Stomach smooth muscle (tissue), 2 donors: ENCODE results near the gene TMA16.

ENCODE experiments used
- H3K27ac ChIP-seq: one replicate; pipeline ENCODE4 v1.7.0; 2013; ENCODE audit warnings: mild to moderate bottlenecking, low read length, inconsistent platforms
- H3K27me3 ChIP-seq, 2 donors: one replicate each; pipeline ENCODE4 v1.7.0; 2013; ENCODE audit warnings: low read length in 2 of 2; ENCODE audit not compliant: insufficient read depth in 2 of 2, control insufficient read depth in 1 of 2
- H3K36me3 ChIP-seq, 2 donors: one replicate each; pipeline ENCODE4 v1.7.0; 2013; ENCODE audit warnings: low read length in 2 of 2; ENCODE audit not compliant: control insufficient read depth in 2 of 2, insufficient read depth in 2 of 2
- H3K4me1 ChIP-seq: one replicate; pipeline ENCODE4 v1.7.0; 2013; ENCODE audit warnings: low read length; ENCODE audit not compliant: control insufficient read depth, insufficient read depth
- H3K4me3 ChIP-seq, 2 donors: one replicate each; pipeline ENCODE4 v1.7.0; 2013; ENCODE audit warnings: low read length in 2 of 2
- H3K9ac ChIP-seq, 2 donors: one replicate each; pipeline ENCODE4 v1.7.0; 2013; ENCODE audit warnings: low read length in 2 of 2, mild to moderate bottlenecking in 1 of 2
- H3K9me3 ChIP-seq, 2 donors: one replicate each; pipeline ENCODE4 v1.7.0; 2013; ENCODE audit warnings: low read length in 2 of 2; ENCODE audit not compliant: control insufficient read depth in 2 of 2
- donor health status: healthy.
- donor health status: Pancreatic carcinoma.

The TMA16 gene

GRCh38 chr4:163476761-163477438, 17.6 kb upstream of the TMA16 start:
- Histone ChIP-seq H3K9me3 (no peaks in the 10 kb centered on the region), H3K27me3 (no peaks in the 10 kb centered on the region), H3K4me1 (no peaks in the 10 kb centered on the region), H3K36me3 (no peaks in the 10 kb centered on the region), H3K27ac (no peak overlapping the region), H3K4me3 (no peak overlapping the region), H3K9ac (no peak overlapping the region)

GRCh38 chr4:163482190-163482589, 12.3 kb upstream of the TMA16 start:
- Histone ChIP-seq H3K27ac (no peak overlapping the region), H3K4me3 (no peak overlapping the region), H3K27me3 (no peaks in the 10 kb centered on the region), H3K9me3 (no peaks in the 10 kb centered on the region), H3K9ac (no peak overlapping the region), H3K36me3 (no peaks in the 10 kb centered on the region), H3K4me1 (no peaks in the 10 kb centered on the region)

GRCh38 chr4:163484906-163485305, 9.6 kb upstream of the TMA16 start:
- H3K27ac ChIP-seq, result no peak overlapping the region
- no peaks in the 10 kb centered on the region for H3K9me3 ChIP-seq
- H3K9ac ChIP-seq, result no peak overlapping the region
- no peaks in the 10 kb centered on the region for H3K36me3 ChIP-seq
- H3K27me3 ChIP-seq, result no peaks in the 10 kb centered on the region
- H3K4me1 ChIP-seq, result no peaks in the 10 kb centered on the region
- no peak overlapping the region for H3K4me3 ChIP-seq

GRCh38 chr4:163485589-163485988, 8.9 kb upstream of the TMA16 start:
- Histone ChIP-seq H3K27ac (no peak overlapping the region), H3K4me3 (no peak overlapping the region), H3K4me1 (no peaks in the 10 kb centered on the region), H3K36me3 (no peaks in the 10 kb centered on the region), H3K9me3 (no peaks in the 10 kb centered on the region), H3K27me3 (no peaks in the 10 kb centered on the region), H3K9ac (no peak overlapping the region)

- no peaks in the 10 kb centered on the region for H3K9me3 ChIP-seq
- no peak overlapping the region for H3K9ac ChIP-seq
- no peaks in the 10 kb centered on the region for H3K27me3 ChIP-seq
- no peak overlapping the region for H3K27ac ChIP-seq
- no peaks in the 10 kb centered on the region for H3K4me1 ChIP-seq
- no peak overlapping the region for H3K4me3 ChIP-seq
- H3K36me3 ChIP-seq, result no peaks in the 10 kb centered on the region
Observed at GRCh38 chr4:163486321-163486720, 8.2 kb upstream of the TMA16 start.

- no peak overlapping the region for H3K4me3 ChIP-seq
- no peaks in the 10 kb centered on the region for H3K4me1 ChIP-seq
- H3K9me3 ChIP-seq, result no peaks in the 10 kb centered on the region
- no peak overlapping the region for H3K9ac ChIP-seq
- H3K27me3 ChIP-seq, result no peaks in the 10 kb centered on the region
- H3K36me3 ChIP-seq, result no peaks in the 10 kb centered on the region
- no peak overlapping the region for H3K27ac ChIP-seq
Observed at GRCh38 chr4:163489929-163490328, 4.6 kb upstream of the TMA16 start.

GRCh38 chr4:163492951-163493504, 1.5 kb upstream of the TMA16 start:
- no peak overlapping the region for H3K27ac ChIP-seq
- no peaks in the 10 kb centered on the region for H3K36me3 ChIP-seq
- no peaks in the 10 kb centered on the region for H3K9me3 ChIP-seq
- H3K9ac ChIP-seq, result no peak overlapping the region
- no peak overlapping the region for H3K4me3 ChIP-seq
- H3K27me3 ChIP-seq, result no peaks in the 10 kb centered on the region
- no peaks in the 10 kb centered on the region for H3K4me1 ChIP-seq

GRCh38 chr4:163493643-163494359, 689 bp upstream of the TMA16 start:
- no peaks in the 10 kb centered on the region for H3K36me3 ChIP-seq
- H3K27ac ChIP-seq, result peak overlapping the region; percentile 62
- H3K4me3 ChIP-seq, result peak overlapping the region; percentile 93 to 94
- H3K4me1 ChIP-seq, result no peaks in the 10 kb centered on the region
- no peaks in the 10 kb centered on the region for H3K27me3 ChIP-seq
- no peaks in the 10 kb centered on the region for H3K9me3 ChIP-seq
- peak overlapping the region; percentile 86 to 87 for H3K9ac ChIP-seq

GRCh38 chr4:163495900-163496299, 1.4 kb downstream of the TMA16 start:
- H3K4me1 ChIP-seq, result no peaks in the 10 kb centered on the region
- no peaks in the 10 kb centered on the region for H3K9me3 ChIP-seq
- no peak overlapping the region for H3K9ac ChIP-seq
- H3K27ac ChIP-seq, result no peak overlapping the region
- H3K27me3 ChIP-seq, result no peaks in the 10 kb centered on the region
- no peaks in the 10 kb centered on the region for H3K36me3 ChIP-seq
- peak overlapping the region; percentile 12 to 40 for H3K4me3 ChIP-seq

- no peak overlapping the region for H3K27ac ChIP-seq
- H3K9me3 ChIP-seq, result no peaks in the 10 kb centered on the region
- no peaks in the 10 kb centered on the region for H3K27me3 ChIP-seq
- H3K4me1 ChIP-seq, result no peaks in the 10 kb centered on the region
- H3K4me3 ChIP-seq, result no peak overlapping the region
- no peak overlapping the region for H3K9ac ChIP-seq
- H3K36me3 ChIP-seq, result no peaks in the 10 kb centered on the region
Observed at GRCh38 chr4:163500586-163500985, 6.1 kb downstream of the TMA16 start.

- H3K9me3 ChIP-seq, result no peaks in the 10 kb centered on the region
- peaks cover 5 to 11% of the 10 kb centered on the region in 2 donors for H3K36me3 ChIP-seq
- H3K4me3 ChIP-seq, result no peak overlapping the region
- H3K4me1 ChIP-seq, result no peaks in the 10 kb centered on the region
- H3K27me3 ChIP-seq, result no peaks in the 10 kb centered on the region
- no peak overlapping the region for H3K9ac ChIP-seq
- H3K27ac ChIP-seq, result no peak overlapping the region
Observed at GRCh38 chr4:163505374-163505773, 10.9 kb downstream of the TMA16 start.
